Smooth muscle cell (in vitro differentiated cells): ENCODE results near the gene SCGB1D1. TPM values are rescaled to one million over a fixed set of nuclear protein-coding genes. Genes with fewer than 3 reads are reported as not detected.
A peak's percentile ranks its signal among the peaks of the same experiment; 100 is the strongest.

Source experiments
- DNase-seq: peaks from one replicate; lab custom pipeline; 2025; ENCODE audit not compliant: unreplicated experiment; lab: John Stamatoyannopoulos, UW
- H2AFZ ChIP-seq: fragments of 200-600 bp; sonication (generic); 2 replicates; pipeline ENCODE4 v1.6.0; 2016; ENCODE audit warnings: antibody characterized with exemption, low read depth, mild to moderate bottlenecking
- H3F3A ChIP-seq: fragments of 200-600 bp; sonication (generic); 2 replicates; pipeline ENCODE4 v1.6.0; 2017; ENCODE audit warnings: antibody characterized with exemption, low read depth
- H3K27ac ChIP-seq: fragments of 200-600 bp; sonication (generic); 2 replicates; pipeline ENCODE4 v1.5.1; 2016; ENCODE audit warnings: low read depth, mild to moderate bottlenecking
- H3K27me3 ChIP-seq: fragments of 200-600 bp; sonication (generic); 2 replicates; pipeline ENCODE4 v1.6.1; 2016; ENCODE audit warnings: low read depth, mild to moderate bottlenecking
- H3K36me3 ChIP-seq: fragments of 200-600 bp; sonication (generic); 2 replicates; pipeline ENCODE4 v1.5.1; 2016; ENCODE audit warnings: low read depth
- H3K4me1 ChIP-seq: fragments of 200-600 bp; sonication (generic); 2 replicates; pipeline ENCODE4 v1.5.1; 2016; ENCODE audit warnings: low read depth
- H3K4me2 ChIP-seq: fragments of 200-600 bp; sonication (generic); 2 replicates; pipeline ENCODE4 v1.6.0; 2016; ENCODE audit warnings: mild to moderate bottlenecking
- H3K4me3 ChIP-seq: fragments of 200-600 bp; sonication (generic); 2 replicates; pipeline ENCODE4 v1.5.1; 2016; ENCODE audit warnings: mild to moderate bottlenecking
- H3K79me2 ChIP-seq: fragments of 200-600 bp; sonication (generic); 2 replicates; pipeline ENCODE4 v1.6.0; 2016; ENCODE audit warnings: low read depth, mild to moderate bottlenecking
- H3K9ac ChIP-seq: fragments of 200-600 bp; sonication (generic); 2 replicates; pipeline ENCODE4 v1.6.0; 2016; ENCODE audit warnings: low read depth
- H3K9me3 ChIP-seq: fragments of 200-600 bp; sonication (generic); replicated peaks from 2 replicates; pipeline ENCODE4 v1.5.1; 2016; ENCODE audit warnings: low read depth
- H4K20me1 ChIP-seq: fragments of 200-600 bp; sonication (generic); 2 replicates; pipeline ENCODE4 v1.6.0; 2016; ENCODE audit warnings: low read depth
- WGBS: methylation state at CpG from one replicate; pipeline ENCODE4 v1.1.7; 2016; ENCODE audit warnings: low lambda C conversion rate; 5-methylcytosine and 5-hydroxymethylcytosine counted together
- polyA plus RNA-seq: library from polyadenylated mRNA; unstranded; fragments of >200 nt; fragmentation: Nextera tagmentation; extraction: Ambion mirVana; gene quantifications from 2 replicates; pipeline ENCODE4 v1.2.1, GENCODE V29; 2016
- total RNA-seq: library from RNA; depleted of rRNA; stranded (reverse); fragments of >200 nt; gene quantifications from 2 replicates; pipeline ENCODE4 v1.2.3, GENCODE V29; 2014
- TF ChIP-seq, protein P1 (sequence below): fragments of 200-600 bp; sonication (generic); IDR thresholded peaks from 2 replicates; pipeline ENCODE4 v1.5.1; 2017; ENCODE audit warnings: borderline replicate concordance, mild to moderate bottlenecking, antibody characterized with exemption; ENCODE audit not compliant: insufficient read depth, poor library complexity, severe bottlenecking

Gene SCGB1D1
- total and polyA plus RNA-seq, 2 experiments from 2014 or later, result not detected

- WGBS, result 35% methylated on average over 5 of the region's 5 CpGs
Observed at GRCh38 chr11:62217191-62217748, 27.3 kb downstream of the SCGB1D1 start.

GRCh38 chr11:62221498-62221897, 31.5 kb downstream of the SCGB1D1 start:
- Histone ChIP-seq H2AFZ (no peak overlapping the region), H3K4me2 (no peak overlapping the region), H3K9me3 (no peaks in the 10 kb centered on the region), H4K20me1 (no peaks in the 10 kb centered on the region), H3F3A (no peaks in the 10 kb centered on the region), H3K4me1 (no peaks in the 10 kb centered on the region), H3K27ac (no peak overlapping the region), H3K4me3 (no peak overlapping the region), H3K27me3 (no peaks in the 10 kb centered on the region), H3K36me3 (no peaks in the 10 kb centered on the region), H3K9ac (no peak overlapping the region), H3K79me2 (no peaks in the 10 kb centered on the region)
- no peak for DNase-seq
- WGBS, result 100% methylated on average over 3 of the region's 3 CpGs
- TF ChIP-seq, protein P1, sequence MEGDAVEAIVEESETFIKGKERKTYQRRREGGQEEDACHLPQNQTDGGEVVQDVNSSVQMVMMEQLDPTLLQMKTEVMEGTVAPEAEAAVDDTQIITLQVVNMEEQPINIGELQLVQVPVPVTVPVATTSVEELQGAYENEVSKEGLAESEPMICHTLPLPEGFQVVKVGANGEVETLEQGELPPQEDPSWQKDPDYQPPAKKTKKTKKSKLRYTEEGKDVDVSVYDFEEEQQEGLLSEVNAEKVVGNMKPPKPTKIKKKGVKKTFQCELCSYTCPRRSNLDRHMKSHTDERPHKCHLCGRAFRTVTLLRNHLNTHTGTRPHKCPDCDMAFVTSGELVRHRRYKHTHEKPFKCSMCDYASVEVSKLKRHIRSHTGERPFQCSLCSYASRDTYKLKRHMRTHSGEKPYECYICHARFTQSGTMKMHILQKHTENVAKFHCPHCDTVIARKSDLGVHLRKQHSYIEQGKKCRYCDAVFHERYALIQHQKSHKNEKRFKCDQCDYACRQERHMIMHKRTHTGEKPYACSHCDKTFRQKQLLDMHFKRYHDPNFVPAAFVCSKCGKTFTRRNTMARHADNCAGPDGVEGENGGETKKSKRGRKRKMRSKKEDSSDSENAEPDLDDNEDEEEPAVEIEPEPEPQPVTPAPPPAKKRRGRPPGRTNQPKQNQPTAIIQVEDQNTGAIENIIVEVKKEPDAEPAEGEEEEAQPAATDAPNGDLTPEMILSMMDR, result no peak

More at GRCh38 chr11:62217191-62217748, 27.3 kb downstream of the SCGB1D1 start:
- TF ChIP-seq, protein P1, result peak; percentile 40
- H3K4me3 ChIP-seq, result no peak overlapping the region
- no peak overlapping the region for H3K27ac ChIP-seq
- no peaks in the 10 kb centered on the region for H3K79me2 ChIP-seq
- H4K20me1 ChIP-seq, result no peaks in the 10 kb centered on the region
- H2AFZ ChIP-seq, result peak overlapping the region; percentile 66
- H3K4me1 ChIP-seq, result no peaks in the 10 kb centered on the region
- no peak for DNase-seq
- H3F3A ChIP-seq, result no peaks in the 10 kb centered on the region
- no peaks in the 10 kb centered on the region for H3K36me3 ChIP-seq
- H3K9ac ChIP-seq, result no peak overlapping the region
- H3K4me2 ChIP-seq, result no peak overlapping the region
- no peaks in the 10 kb centered on the region for H3K9me3 ChIP-seq
- no peaks in the 10 kb centered on the region for H3K27me3 ChIP-seq

DNA sequence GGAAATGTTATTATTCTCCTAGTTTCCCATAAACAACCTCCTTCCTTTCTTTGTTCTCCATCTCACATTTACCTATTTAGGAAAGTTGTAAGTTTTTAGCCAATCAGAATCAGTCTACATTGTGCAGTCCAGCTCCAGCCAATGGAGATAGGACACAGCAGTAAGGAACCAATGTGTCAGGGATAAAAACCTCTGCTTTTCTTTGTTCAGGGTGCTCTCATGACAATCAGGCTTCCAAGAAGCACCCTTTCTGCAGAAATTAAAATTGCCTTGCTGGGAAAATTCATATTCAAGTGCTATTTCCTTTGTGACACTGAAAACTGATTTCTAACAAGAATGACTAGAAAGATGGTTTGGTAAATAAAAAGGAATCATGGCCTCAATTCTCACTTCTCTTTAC, 33.1 kb downstream of the SCGB1D1 start:
- Histone ChIP-seq H3K9me3 (no peaks in the 10 kb centered on the region), H3K4me1 (no peaks in the 10 kb centered on the region), H2AFZ (peak overlapping the region; percentile 79), H3F3A (no peaks in the 10 kb centered on the region), H3K4me2 (no peak overlapping the region), H4K20me1 (no peaks in the 10 kb centered on the region), H3K36me3 (no peaks in the 10 kb centered on the region), H3K27ac (peak overlapping the region; percentile 87), H3K4me3 (no peak overlapping the region), H3K27me3 (no peaks in the 10 kb centered on the region), H3K9ac (no peak overlapping the region), H3K79me2 (no peaks in the 10 kb centered on the region)
- TF ChIP-seq, protein P1, result no peak
- DNase-seq, result no peak

DNA sequence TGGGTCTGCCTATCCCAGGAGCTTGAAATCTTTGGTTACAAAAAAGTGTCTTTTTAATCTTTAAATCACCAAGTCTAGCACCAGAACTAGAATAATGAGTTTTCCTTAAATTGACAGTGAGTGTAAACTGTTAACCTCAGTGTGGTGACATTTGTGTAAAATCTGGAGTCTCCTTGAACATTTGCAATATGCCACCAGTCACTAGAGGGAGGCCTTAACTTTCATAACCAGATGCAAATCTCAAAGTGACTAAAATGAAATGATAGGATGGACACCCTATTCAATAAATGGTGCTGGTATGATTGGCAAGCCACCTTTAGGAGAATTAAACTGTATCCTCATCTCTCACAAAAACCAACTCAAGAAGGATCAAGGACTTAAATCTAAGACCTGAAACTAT, 43.7 kb downstream of the SCGB1D1 start:
- Histone ChIP-seq H3K4me2 (no peak overlapping the region), H3K36me3 (no peaks in the 10 kb centered on the region), H3K9me3 (no peaks in the 10 kb centered on the region), H3K9ac (no peak overlapping the region), H3K27ac (no peak overlapping the region), H3K4me1 (no peaks in the 10 kb centered on the region), H3K79me2 (no peaks in the 10 kb centered on the region), H4K20me1 (no peaks in the 10 kb centered on the region), H3F3A (no peaks in the 10 kb centered on the region), H2AFZ (no peak overlapping the region), H3K27me3 (peaks cover 8% of the 10 kb centered on the region), H3K4me3 (no peak overlapping the region)
- TF ChIP-seq, protein P1, result no peak
- DNase-seq, result no peak
